HG02970 (cell line): ENCODE measurements around the gene CCL28.
"Not testable (repeated sequence)": the region's sequence is repeated elsewhere in the genome, so short reads cannot be mapped to it uniquely, and the experiment has no call there.

ENCODE experiments used
- ATAC-seq: cut with Tn5 transposase; IDR thresholded peaks from one replicate; pipeline ENCODE4 v1.9.1; 2021; ENCODE audit warnings: mild to moderate bottlenecking, moderate library complexity, moderate number of reproducible peaks; ENCODE audit not compliant: unreplicated experiment, low FRiP score

CCL28 gene

GRCh38 chr5:43412156-43412555 is at the start of gene CCL28:
TSS of gene CCL28 (minus strand) at chr5:43412391. CDS start at chr5:43412316, 75 bp downstream.
- no peak for ATAC-seq

- ATAC-seq = no peak
Observed at GRCh38 chr5:43461066-43461465, 48.9 kb upstream of the CCL28 start.

- no peak for ATAC-seq
Observed at GRCh38 chr5:43456556-43456955, 44.4 kb upstream of the CCL28 start.

GRCh38 chr5:43441575-43441974 is 29.4 kb upstream of the CCL28 start:
- not testable (repeated sequence) for ATAC-seq

- no peak for ATAC-seq
Observed at GRCh38 chr5:43437062-43437660, 25.0 kb upstream of the CCL28 start.

GRCh38 chr5:43433382-43433781 is 21.2 kb upstream of the CCL28 start:
- ATAC-seq = no peak

GRCh38 chr5:43432486-43433375 is 20.5 kb upstream of the CCL28 start:
- no peak for ATAC-seq

GRCh38 chr5:43429706-43430105 is 17.5 kb upstream of the CCL28 start:
- ATAC-seq = no peak

GRCh38 chr5:43429016-43429415 is 16.8 kb upstream of the CCL28 start:
- ATAC-seq = no peak

GRCh38 chr5:43427306-43427705 is 15.1 kb upstream of the CCL28 start:
- no peak for ATAC-seq

- no peak for ATAC-seq
Observed at GRCh38 chr5:43425983-43426382, 13.8 kb upstream of the CCL28 start.

GRCh38 chr5:43423086-43423485 is 10.9 kb upstream of the CCL28 start:
- not testable (repeated sequence) for ATAC-seq

GRCh38 chr5:43422143-43422542 is 10.0 kb upstream of the CCL28 start:
- ATAC-seq = no peak

- no peak for ATAC-seq
Observed at GRCh38 chr5:43421450-43422133, 9.4 kb upstream of the CCL28 start.

GRCh38 chr5:43420241-43420640 is 8.1 kb upstream of the CCL28 start:
- no peak for ATAC-seq

- no peak for ATAC-seq
Observed at GRCh38 chr5:43418561-43418960, 6.4 kb upstream of the CCL28 start.

GRCh38 chr5:43416803-43417394 is 4.7 kb upstream of the CCL28 start:
- no peak for ATAC-seq

GRCh38 chr5:43415935-43416802 is 4.0 kb upstream of the CCL28 start:
- ATAC-seq = no peak

- ATAC-seq = no peak
Observed at GRCh38 chr5:43413966-43414365, 1.8 kb upstream of the CCL28 start.

GRCh38 chr5:43412644-43413043 is 453 bp upstream of the CCL28 start:
- no peak for ATAC-seq
